Ascending aorta (tissue), 2 donors: ENCODE results near the gene TMEM271. TPM values are rescaled to one million over a fixed set of nuclear protein-coding genes. Genes with fewer than 3 reads are reported as not detected.

Source experiments
- DNase-seq, 2 donors: peaks; one replicate each; pipeline ENCODE4 v3.0.0-alpha.2; 2019; ENCODE audit warnings: low spot score in 2 of 2
- H3K27ac ChIP-seq, 2 donors: fragments of 200-600 bp; sonication (generic); one replicate each; pipeline ENCODE4 v1.5.1; 2016 to 2017; ENCODE audit warnings: mild to moderate bottlenecking in 1 of 2
- H3K27me3 ChIP-seq: fragments of 200-600 bp; sonication (generic); one replicate; pipeline ENCODE4 v1.5.1; 2017
- H3K36me3 ChIP-seq, 2 donors: fragments of 200-600 bp; sonication (generic); one replicate each; pipeline ENCODE4 v1.5.1; 2016
- H3K4me1 ChIP-seq, 2 donors: fragments of 200-600 bp; sonication (generic); one replicate each; pipeline ENCODE4 v1.5.1; 2016 to 2017; ENCODE audit warnings: mild to moderate bottlenecking in 1 of 2
- H3K4me3 ChIP-seq, 2 donors: fragments of 200-600 bp; sonication (generic); one replicate each; pipeline ENCODE4 v1.5.1; 2016 to 2017; ENCODE audit warnings: mild to moderate bottlenecking in 1 of 2
- H3K9me3 ChIP-seq, 2 donors: fragments of 200-600 bp; sonication (generic); one replicate each; pipeline ENCODE4 v1.5.1; 2016
- intact Hi-C: fragments of 100-400 bp; cut with DNase I; formaldehyde crosslinking; loops from one replicate; pipeline ENCODE4 v1.15.1; 2023
- total RNA-seq: library from RNA; depleted of rRNA; stranded (reverse); fragments of >200 nt; gene quantifications from one replicate; pipeline ENCODE4 v1.1.0, GENCODE V29; 2016
- TF ChIP-seq, protein P1 (sequence below), 3 experiments: fragments of 200-600 bp in 2 of 3; fragments of 450-650 bp in 1 of 3; sonication (generic) in 2 of 3; IDR thresholded peaks; one replicate each; pipeline ENCODE4 v1.5.1; 2016 to 2019; ENCODE audit warnings: antibody characterized with exemption in 3 of 3, mild to moderate bottlenecking in 1 of 3, moderate library complexity in 1 of 3

The TMEM271 gene
- total RNA-seq, 1 donor from 2014 or later, result not detected

DNA sequence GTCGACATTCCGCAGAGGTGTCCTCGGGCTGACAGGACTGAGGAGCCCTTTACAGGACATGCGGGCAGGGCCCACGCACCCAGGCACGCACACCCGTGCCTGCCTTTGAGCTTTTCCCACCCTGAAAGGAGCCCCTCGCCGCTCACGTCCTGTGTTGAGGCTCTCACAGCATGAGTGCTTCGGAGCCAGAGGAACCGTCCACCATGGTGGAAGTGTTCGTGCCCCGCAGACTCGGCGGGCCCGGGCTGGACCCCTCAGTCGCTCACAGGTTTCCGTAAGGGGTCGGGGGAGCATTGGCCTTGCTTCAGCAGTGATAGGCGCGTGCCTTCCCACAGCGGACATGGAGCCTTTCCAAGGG lies 40.2 kb downstream of the TMEM271 start:
- Histone ChIP-seq H3K27me3 (no peaks in the 10 kb centered on the region), H3K36me3 (peaks cover 55 to 66% of the 10 kb centered on the region in 2 donors), H3K4me3 (no peak overlapping the region), H3K9me3 (no peaks in the 10 kb centered on the region), H3K27ac (no peak overlapping the region), H3K4me1 (no peaks in the 10 kb centered on the region)
- intact Hi-C loops, result no loop called here
- TF ChIP-seq, protein P1, sequence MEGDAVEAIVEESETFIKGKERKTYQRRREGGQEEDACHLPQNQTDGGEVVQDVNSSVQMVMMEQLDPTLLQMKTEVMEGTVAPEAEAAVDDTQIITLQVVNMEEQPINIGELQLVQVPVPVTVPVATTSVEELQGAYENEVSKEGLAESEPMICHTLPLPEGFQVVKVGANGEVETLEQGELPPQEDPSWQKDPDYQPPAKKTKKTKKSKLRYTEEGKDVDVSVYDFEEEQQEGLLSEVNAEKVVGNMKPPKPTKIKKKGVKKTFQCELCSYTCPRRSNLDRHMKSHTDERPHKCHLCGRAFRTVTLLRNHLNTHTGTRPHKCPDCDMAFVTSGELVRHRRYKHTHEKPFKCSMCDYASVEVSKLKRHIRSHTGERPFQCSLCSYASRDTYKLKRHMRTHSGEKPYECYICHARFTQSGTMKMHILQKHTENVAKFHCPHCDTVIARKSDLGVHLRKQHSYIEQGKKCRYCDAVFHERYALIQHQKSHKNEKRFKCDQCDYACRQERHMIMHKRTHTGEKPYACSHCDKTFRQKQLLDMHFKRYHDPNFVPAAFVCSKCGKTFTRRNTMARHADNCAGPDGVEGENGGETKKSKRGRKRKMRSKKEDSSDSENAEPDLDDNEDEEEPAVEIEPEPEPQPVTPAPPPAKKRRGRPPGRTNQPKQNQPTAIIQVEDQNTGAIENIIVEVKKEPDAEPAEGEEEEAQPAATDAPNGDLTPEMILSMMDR (IDR thresholded peaks at IDR 0.05), result no peak
- DNase-seq, result no peak

DNA sequence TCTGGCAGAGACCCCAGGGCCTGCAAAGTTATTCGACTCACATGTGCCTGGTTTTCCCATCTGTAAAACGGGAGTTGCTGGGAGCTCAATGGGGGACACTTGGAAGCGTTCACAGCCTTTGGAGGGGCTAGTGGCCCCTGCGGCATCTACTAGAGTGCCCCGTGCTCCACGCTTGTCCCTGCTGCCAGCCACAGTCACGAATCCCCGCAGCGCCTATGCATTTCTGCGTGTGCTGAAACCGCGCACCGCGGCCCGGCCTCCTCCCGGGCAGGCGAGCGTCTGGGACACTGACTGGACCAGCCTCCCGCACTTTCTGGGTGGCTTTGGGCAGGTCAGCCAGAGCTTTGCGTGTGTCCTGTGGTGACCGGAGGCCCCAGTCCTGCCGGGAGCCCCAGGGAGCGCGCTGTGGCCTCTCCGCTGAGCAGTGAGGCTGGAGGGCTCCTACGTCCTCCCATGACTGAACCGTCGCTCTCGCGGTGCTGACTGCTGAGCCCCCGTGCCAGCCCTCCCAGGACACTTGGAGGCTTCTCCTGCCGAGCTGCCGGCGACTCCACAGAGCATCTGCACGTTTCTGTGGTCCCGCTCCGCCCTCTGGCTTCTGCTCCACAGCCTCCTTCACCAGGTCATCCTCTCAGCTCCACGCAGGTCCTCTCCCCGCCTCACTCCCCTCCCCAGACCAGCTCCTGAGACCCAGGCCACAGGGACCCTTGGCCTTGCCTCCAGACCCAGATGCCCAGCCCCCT lies 40.7 kb downstream of the TMEM271 start:
- Histone ChIP-seq H3K36me3 (peaks cover 60 to 71% of the 10 kb centered on the region in 2 donors), H3K4me1 (no peaks in the 10 kb centered on the region), H3K27me3 (no peaks in the 10 kb centered on the region), H3K27ac (no peak overlapping the region), H3K4me3 (no peak overlapping the region), H3K9me3 (no peaks in the 10 kb centered on the region)
- TF ChIP-seq, protein P1 (IDR thresholded peaks at IDR 0.05), result no peak
- DNase-seq, result no peak
- intact Hi-C loops, result no loop called here

DNA sequence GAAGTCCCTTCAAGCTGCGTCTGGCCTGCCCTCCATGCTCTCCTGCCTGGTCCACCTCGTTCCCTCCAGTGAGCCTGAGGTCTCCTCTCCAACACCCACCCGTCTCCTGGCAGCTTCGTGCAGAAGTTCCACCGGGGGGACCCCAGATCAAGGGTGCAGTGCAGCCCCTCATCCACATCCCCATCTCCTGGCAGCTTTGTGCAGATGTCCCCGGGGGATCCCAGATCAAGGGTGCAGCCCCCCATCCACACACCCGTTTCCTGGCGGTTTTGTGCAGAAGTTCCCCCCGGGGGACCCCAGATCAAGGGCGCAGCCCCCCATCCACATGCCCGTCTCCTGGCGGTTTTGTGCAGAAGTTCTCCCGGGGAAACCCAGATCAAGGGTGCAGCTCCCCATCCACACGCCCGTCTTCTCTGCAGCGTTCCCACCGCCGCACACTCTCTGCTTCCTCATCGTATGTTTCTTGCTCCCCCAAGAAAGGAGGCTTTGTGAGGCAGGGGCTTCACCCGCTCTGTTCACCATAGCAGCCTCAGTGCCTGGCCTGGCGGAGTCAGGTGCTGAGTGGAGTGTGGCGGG lies 41.4 kb downstream of the TMEM271 start:
- no peaks in the 10 kb centered on the region for H3K27me3 ChIP-seq
- no peak for DNase-seq
- H3K36me3 ChIP-seq, result peaks cover 67 to 78% of the 10 kb centered on the region in 2 donors
- H3K27ac ChIP-seq, result no peak overlapping the region
- no peaks in the 10 kb centered on the region for H3K4me1 ChIP-seq
- no peak overlapping the region for H3K4me3 ChIP-seq
- TF ChIP-seq, protein P1 (IDR thresholded peaks at IDR 0.05), result no peak
- intact Hi-C loops, result no loop called here
- no peaks in the 10 kb centered on the region for H3K9me3 ChIP-seq

DNA sequence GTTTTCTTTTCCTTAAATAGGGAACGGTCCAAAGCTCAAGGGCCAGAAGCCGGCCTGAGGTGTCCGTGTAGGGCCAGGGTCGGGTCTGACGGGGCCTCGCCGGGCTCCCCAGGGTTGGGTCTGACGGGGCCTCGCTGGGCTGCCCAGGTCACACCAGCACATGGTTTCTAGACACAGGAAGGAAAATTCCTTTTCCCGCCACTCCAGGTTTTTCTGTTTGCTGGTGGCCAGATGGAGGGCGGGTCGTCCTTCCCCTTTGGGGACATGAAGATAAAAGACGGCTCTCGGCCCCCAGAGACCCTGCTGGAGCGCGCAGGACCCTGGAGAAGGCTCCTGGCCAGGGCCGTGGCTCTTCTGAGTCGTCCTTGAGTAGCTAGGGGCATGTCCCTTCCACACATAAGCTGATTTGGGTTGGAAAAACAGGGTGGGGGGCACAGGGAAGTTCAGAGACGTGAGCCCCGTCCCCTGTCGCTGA lies 42.0 kb downstream of the TMEM271 start:
- H3K4me3 ChIP-seq, result no peak overlapping the region
- H3K36me3 ChIP-seq, result peaks cover 68 to 83% of the 10 kb centered on the region in 2 donors
- intact Hi-C loops, result no loop called here
- H3K4me1 ChIP-seq, result no peaks in the 10 kb centered on the region
- H3K27ac ChIP-seq, result no peak overlapping the region
- H3K9me3 ChIP-seq, result no peaks in the 10 kb centered on the region
- no peaks in the 10 kb centered on the region for H3K27me3 ChIP-seq
- TF ChIP-seq, protein P1 (IDR thresholded peaks at IDR 0.05), result no peak
- DNase-seq, result no peak

DNA sequence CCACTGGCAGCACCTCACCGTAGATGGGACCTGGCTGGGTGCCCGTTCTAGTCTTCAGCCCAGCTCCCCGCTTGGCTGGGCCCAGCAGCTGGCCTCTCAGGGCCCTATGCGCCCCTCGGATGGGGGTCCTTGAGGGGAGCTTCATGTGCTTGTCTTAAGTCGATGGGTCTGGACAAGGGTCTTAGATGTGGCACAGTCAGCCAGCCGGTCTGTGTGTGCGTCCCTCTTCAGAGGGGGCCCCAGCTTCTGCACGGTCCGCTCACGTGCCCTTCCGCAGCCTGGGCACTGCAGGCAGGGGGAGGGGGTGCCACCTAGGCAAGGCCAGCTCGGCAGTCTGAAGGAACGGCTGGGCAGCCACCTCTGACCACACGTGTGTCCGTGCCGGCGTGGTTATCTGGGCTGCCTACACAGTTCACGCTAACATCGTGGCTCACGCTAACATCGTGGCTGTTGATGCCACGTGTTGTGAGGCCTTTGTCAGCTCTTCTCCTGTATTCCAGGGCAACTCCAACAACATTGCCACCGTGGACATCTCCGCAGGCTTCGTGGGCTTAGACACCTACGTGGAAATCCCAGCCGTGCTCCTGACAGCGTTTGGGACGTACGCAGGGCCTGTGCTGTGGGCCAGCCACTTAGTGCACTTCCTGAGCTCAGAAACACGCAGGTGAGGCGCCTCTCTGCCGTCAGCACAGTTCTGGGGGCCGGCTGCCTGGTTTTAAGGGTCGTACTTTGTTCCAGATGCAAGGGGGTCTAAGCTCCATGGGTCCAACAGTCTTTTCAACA lies 42.6 kb downstream of the TMEM271 start:
- Histone ChIP-seq H3K4me1 (no peaks in the 10 kb centered on the region), H3K9me3 (no peaks in the 10 kb centered on the region), H3K36me3 (peaks cover 72 to 90% of the 10 kb centered on the region in 2 donors), H3K27ac (no peak overlapping the region), H3K4me3 (no peak overlapping the region), H3K27me3 (no peaks in the 10 kb centered on the region)
- TF ChIP-seq, protein P1 (IDR thresholded peaks at IDR 0.05), result no peak
- DNase-seq, result no peak
- intact Hi-C loops, result no loop called here
